ENCODE measurements around the gene FCRLB.

DNA sequence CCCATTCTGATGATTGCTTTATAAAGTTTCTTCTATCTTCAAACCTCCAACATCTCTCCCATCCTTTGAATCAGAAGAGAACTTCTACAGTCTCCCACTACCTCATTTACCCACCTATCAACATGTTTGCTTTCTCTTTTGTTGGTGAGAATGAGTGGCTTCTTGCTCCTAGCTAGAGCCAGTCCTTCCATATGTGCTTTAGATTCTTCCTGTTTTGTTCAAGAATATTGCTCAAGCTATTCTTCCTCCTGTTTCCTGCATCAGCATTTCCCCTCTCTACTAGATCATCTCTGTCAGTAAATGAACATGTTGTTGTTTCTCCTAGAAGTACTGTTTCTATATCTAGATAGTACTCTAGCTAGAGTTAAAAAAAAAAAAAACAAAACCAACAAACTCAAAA is 51.1 kb downstream of the FCRLB start:
- no peak for TF ChIP-seq EP300 (IDR thresholded peaks at IDR 0.05)
- TF ChIP-seq, protein P1, sequence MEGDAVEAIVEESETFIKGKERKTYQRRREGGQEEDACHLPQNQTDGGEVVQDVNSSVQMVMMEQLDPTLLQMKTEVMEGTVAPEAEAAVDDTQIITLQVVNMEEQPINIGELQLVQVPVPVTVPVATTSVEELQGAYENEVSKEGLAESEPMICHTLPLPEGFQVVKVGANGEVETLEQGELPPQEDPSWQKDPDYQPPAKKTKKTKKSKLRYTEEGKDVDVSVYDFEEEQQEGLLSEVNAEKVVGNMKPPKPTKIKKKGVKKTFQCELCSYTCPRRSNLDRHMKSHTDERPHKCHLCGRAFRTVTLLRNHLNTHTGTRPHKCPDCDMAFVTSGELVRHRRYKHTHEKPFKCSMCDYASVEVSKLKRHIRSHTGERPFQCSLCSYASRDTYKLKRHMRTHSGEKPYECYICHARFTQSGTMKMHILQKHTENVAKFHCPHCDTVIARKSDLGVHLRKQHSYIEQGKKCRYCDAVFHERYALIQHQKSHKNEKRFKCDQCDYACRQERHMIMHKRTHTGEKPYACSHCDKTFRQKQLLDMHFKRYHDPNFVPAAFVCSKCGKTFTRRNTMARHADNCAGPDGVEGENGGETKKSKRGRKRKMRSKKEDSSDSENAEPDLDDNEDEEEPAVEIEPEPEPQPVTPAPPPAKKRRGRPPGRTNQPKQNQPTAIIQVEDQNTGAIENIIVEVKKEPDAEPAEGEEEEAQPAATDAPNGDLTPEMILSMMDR (IDR thresholded peaks at IDR 0.05) = no peak
